Measurements from ENCODE around the gene FEN1. TPM values are rescaled to one million over a fixed set of nuclear protein-coding genes. Genes with fewer than 3 reads are reported as not detected.
A peak's percentile ranks its signal among the peaks of the same experiment; 100 is the strongest.

Gene FEN1
- total RNA-seq, 2 donors from 2014 or later, result 9.4 to 11.4 TPM

DNA sequence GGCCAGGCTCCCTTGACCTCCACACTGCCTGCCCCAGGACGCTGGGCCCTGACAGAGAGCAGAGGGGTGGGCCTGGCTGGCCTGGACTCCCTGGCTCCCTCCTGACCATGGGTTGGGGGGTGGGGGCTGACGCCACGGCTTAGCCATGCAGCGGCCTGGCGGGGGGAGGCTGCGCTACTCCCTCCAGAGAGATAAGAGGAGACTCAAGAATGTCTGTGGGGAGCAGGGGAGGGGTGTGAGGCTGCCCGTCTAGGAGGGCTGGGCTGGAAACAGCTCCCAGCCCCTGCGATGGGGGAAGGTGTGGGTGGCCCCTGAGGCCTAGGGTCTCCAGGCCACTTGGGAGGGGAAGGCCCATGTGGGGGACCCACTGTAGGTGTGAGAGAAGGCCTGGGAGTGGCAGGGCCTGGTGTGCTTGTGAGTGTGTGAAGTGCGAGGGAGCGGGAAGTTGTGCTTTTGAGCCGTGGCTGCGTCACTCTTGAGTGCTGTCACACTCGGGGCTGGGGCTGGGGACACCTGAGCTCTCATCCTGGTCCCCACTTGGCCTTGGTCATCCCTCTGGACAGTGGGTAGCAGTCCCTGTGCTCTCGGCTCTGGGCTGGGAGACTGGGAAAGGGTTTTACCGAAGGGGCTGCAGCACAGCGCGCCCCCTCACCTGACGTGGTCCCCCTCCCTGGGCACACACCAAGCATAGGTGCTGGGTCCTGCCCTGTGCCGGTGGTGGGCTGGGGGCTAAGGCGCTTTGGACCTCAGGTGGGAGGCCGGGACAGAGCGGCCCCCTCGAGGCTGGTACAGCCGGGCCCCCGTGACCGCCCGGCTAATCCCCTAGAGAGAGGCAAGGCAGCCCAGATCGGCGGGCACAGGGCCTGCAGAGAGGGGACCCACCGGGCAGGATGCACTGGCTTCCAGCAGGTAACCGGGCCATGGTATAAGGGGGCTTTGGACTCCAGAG lies 37.9 kb upstream of the FEN1 start:
- DNase-seq, result no peak
- intact Hi-C loops (cut with DNase I), result no loop called here
- ATAC-seq, result peak; percentile 56 to 67

GRCh38 chr11:61756147-61756451 lies 36.6 kb upstream of the FEN1 start:
- ATAC-seq (no peak), DNase-seq (no peak)
- intact Hi-C loops (cut with DNase I), result no loop called here

DNA sequence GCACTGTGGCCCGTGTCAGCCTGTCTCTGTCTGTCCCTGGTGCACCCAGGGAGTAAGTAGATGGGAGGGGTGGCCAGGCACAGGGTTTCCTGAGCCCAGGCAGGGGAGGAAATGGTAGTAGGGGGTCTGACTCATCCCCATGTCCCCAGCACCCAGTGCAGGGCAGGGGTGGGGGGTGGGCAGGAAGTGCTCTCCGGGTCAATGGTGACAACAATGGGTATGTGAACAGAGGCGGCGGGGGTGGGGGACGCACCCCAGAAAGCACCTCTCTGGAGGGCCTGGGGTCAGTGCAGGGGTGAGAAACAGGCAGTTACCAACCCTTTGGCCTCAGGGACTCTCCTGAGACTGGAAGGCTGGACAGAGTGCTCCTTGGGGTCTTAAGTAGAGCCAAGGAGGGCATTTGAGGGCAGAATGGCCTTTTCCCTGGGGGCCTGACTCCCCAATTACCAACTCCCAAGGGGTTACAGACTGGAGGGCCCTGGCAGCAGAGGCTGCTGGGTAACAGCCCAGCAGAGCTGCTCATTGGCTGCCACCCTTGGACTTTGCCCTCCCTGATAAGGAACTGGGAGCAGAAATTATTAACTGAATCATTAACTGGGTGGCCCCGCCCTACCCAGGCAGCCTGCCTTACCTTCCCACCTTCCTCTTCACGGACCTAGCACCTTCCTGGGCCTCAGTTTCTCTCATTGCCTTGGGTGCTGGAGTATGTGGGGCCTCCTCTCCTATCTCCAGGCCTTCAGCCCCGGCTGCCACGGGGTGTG lies 36.1 kb upstream of the FEN1 start:
- DNase-seq, result no peak

DNA sequence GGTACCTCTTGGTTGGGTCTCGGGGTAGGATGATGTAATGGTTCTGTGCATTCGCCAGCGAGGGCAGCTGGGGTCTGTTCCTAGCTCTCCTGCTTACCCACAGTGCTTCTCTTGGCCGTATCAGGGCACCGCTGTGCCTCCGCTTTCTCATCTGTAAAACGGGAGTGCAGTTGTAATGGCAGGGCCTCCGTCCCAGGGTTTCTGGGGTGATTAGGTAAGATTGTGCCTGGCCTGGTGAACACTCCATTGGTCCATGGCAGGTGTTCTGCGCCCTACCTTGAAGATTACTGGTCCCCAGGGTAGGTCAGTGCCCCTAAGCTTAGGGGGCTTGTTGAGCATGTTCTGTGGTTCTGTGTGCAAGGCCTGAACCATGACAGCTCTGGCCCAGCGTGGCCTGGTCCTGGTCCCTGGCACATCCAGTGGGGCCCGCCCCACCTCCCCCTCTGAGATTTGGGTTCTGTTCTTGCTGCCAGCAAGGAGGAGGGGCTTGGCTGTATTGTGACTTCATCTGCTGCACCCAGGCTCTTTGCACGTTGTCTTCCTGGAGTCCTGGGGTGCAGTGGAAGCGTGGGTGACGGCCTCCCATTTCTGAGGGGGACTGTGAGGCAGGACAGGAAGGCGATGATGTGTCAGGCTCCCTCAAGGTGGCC lies 35.4 kb upstream of the FEN1 start:
- intact Hi-C loops (cut with DNase I), result no loop called here
- DNase-seq (no peak), ATAC-seq (no peak)

More for the DNA sequence above, 36.1 kb upstream of the FEN1 start:
- ATAC-seq, result peak in 1 of 2 donors; percentile 44
- intact Hi-C loops (cut with DNase I), result no loop called here

- intact Hi-C loops (cut with DNase I), result no loop called here
- ATAC-seq (no peak), DNase-seq (no peak)
Measured at GRCh38 chr11:61760946-61761345, 31.8 kb upstream of the FEN1 start.

DNA sequence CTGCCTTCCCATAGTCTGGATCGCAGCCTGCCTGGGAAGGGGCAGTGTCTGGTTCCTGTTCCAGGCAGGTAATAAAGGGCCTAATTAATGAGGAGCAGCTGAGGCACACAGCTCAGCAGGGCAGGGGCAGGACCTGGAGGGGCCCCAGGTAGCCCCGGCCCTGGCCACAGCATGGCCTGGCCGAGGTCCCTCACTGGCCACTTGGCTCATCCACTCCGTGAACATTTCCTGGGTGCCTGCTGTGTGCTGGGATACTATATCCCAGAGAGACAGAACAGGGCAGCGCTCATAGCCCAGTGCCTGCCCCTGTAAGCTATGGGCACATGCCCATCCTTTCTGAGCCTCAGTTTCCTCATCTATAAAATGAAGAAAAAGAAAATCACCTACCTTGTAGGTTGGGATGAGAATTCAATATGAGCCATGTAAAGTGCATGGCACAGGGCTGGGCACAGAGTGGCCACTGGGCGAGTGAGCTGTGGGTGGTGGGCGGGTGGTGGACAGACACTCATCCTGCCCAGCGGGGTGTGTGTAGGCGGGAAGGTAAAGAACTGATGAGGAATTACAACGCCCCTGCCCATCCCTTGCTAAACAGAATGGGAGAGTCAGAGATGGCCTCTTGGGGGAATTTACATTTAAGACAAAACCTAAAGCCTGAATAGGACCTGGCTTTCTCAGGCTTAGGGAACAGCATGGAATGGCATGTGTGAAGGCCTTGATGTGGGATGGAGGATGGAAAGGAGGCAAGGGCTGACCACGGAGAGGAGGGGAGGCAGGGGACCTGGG lies 31.1 kb upstream of the FEN1 start:
- DNase-seq (no peak), ATAC-seq (no peak)
- intact Hi-C loops (cut with DNase I), result no loop called here

DNA sequence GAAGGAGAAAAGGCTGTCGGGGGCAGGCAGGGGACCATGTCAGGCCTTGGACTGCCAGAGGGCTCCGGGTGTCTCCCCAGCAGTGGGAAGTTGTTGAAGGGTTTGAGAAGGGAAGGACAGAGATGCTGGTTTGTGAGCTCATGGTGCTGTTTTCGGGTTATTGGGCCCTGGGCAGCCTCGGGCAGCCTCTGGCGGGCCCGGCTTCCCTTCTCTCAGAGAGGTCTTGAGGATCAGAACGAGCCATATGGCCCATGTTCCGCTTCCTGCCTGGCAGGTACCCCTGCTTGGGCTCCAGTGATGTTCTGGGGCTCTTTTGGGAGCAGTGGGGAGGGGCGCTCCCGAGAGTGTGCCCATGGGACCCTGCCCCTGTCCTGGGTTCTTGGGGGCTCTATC lies 30.5 kb upstream of the FEN1 start:
- no peak for DNase-seq
- intact Hi-C loops (cut with DNase I), result no loop called here
- no peak for ATAC-seq

GRCh38 chr11:61762798-61763197 lies 29.9 kb upstream of the FEN1 start:
- intact Hi-C loops (cut with DNase I), result no loop called here
- ATAC-seq, result peak in 1 of 2 donors; percentile 2
- DNase-seq, result no peak

- intact Hi-C loops (cut with DNase I), result no loop called here
- no peak for ATAC-seq
- no peak for DNase-seq
Measured at GRCh38 chr11:61763930-61764605, 28.6 kb upstream of the FEN1 start.

DNA sequence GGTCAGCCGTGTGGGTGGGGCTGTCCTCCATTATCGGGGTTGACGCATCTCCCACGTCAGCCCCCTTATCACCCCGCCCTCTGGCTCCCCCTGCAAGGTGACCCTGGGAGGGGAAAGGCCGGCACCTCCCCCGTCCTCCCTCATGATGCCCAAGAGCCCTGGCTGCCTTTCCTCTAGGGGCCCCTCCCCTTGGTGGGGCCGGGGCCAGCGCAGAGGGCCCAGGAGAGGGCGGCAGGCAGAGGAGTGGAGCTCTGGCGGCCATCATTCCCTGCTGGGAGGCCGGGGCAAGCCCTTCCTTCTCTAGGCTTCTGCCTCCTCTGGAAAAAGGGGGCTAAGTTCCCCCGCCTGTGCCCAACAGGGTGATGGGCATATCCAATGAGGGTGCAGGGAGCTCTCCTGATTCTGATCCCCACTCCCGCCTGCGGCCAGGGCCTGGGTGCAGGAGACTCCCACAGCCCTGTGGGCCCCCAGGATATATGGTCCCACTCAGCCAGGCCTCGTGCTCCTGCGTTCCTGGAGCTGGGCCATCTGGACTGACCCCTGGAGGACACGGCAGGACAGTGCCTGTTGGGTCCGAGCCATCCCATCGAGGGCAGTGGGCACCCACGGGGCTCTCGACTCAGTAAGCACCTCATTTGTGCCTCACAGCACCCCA lies 28.0 kb upstream of the FEN1 start:
- DNase-seq (peak; percentile 60), ATAC-seq (peak; percentile 55 to 71)
- intact Hi-C loops (cut with DNase I), result no loop called here

GRCh38 chr11:61765550-61766253 lies 27.0 kb upstream of the FEN1 start:
- ATAC-seq, result no peak

DNA sequence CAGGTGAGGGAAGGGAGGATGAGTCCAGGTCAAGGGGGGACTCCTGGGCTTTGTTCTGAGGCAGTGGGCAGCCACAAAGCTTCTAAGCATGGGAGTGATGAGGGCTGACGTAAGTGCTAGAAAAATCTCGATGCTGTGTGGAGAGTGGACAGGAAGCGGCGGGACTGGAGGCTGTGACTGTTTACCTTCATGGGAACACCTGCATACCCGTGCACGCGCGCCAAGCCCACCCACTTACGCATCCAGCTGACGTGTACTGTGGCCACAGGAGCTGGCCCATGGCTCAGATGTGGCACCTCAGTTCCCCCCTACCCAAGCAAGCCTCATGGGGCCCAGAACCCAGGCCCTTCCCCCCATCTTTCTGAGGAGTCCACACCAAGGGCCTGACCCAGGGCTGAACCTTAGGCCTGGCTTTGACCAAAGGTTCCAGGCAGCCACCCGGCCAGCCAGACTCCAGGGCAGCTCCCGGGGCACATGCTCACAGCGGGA lies 26.3 kb upstream of the FEN1 start:
- intact Hi-C loops (cut with DNase I), result no loop called here
- ATAC-seq, result no peak
- DNase-seq, result no peak

More at GRCh38 chr11:61765550-61766253, 27.0 kb upstream of the FEN1 start:
- DNase-seq, result no peak
- intact Hi-C loops (cut with DNase I), result no loop called here

GRCh38 chr11:61768376-61769076 lies 24.2 kb upstream of the FEN1 start:
- no peak for ATAC-seq
- DNase-seq, result no peak
- intact Hi-C loops (cut with DNase I), result no loop called here

GRCh38 chr11:61769169-61769920 lies 23.4 kb upstream of the FEN1 start:
- ATAC-seq (peak; percentile 16 to 17), DNase-seq (no peak)
- intact Hi-C loops (cut with DNase I), result no loop called here

DNA sequence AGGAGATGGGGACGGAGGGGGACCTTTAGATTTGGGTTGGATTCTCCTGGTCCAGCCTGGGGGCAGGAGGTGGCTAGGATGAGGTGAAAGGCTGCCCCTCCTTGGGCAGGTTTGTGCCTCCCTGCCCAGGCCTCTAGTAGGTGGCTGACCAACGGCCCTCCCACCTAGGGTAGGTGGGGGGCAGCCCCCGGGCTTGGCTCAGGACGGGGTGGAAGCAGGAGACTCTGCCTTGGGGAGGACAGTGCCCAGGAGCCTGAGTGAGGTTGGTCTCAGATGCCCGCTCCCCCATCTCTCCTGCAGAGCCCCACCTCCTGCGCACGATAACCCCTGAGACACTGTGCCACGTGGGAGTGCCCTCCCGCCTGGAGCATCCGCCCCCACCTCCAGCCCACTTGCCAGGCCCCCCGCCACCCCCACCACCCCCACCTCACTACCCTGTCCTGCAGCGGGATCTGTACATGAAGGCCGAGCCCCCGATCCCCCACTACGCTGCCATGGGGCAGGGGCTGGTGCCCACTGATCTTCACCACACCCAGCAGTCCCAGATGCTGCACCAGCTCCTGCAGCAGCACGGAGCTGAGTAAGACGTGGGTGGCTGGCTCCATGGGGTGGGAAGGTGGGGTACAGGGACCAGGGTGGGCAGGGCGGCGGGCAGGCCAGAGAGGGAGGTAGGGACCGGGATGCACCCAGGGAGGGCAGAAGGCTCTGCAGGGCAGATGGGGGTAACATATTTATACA lies 22.6 kb upstream of the FEN1 start:
- ATAC-seq (no peak), DNase-seq (no peak)
- intact Hi-C loops (cut with DNase I), result no loop called here

Measured in left cardiac atrium (tissue), 4 donors.